ENCODE measurements around the gene FOXD3.

FOXD3 gene

DNA sequence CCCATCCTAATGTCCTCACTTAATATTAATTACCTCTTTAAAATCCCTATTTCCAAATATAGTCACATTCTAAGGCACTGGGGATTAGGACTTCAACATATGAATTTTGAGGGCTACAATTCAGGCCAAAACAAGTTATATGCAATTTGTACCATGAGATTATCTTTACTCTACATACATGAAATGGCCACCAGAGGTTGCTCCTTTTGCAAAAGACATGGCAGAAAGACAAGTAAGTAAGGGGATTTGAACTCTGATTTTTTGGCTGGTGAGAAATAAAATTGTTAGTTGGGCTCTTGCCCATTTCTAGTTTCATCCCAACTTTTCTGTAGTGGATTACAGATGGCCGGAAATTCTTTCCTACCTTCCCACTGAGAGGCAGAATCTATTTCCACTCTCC lies 40.2 kb downstream of the FOXD3 start:
- no peak for DNase-seq

GRCh38 chr1:63363014-63363413 lies 40.6 kb downstream of the FOXD3 start:
- no peak for DNase-seq

DNA sequence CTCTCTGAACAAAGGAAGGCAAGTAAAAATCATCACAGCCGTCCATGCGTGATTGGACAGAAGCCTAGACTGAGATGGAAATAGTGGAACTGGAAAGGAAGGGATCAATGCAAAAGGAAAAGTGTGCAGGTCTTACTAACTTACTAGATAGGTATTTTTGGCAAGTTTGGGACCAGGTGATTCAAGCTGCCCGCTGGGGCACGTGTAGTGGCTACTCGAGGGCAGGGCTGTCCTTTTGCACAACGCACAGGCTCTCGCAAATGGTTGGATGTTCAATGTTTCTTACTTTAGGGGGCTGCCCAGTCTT lies 44.5 kb downstream of the FOXD3 start:
- DNase-seq = no peak

- DNase-seq = peak; percentile 97
Observed at GRCh38 chr1:63367215-63368103, 45.1 kb downstream of the FOXD3 start, which contains the start of gene ALG6. Gene ALG6 (plus strand): TSS chr1:63367627. CDS start chr1:63370978, 3,351 bp downstream.

GRCh38 chr1:63368131-63368530 lies 45.8 kb downstream of the FOXD3 start:
- DNase-seq = peak; percentile 10
